GM12878 (cell line): ENCODE measurements around the gene MACF1. TPM values are rescaled to one million over a fixed set of nuclear protein-coding genes. Genes with fewer than 3 reads are reported as not detected.

Experiments
- ASH2L ChIP-seq: fragments of 300-600, 200-600 bp; sonication (generic); IDR thresholded peaks from 2 replicates; pipeline ENCODE4 v1.6.1; 2017; ENCODE audit warnings: low read depth, mild to moderate bottlenecking, borderline replicate concordance
- E2F8 ChIP-seq: fragments of 450-650 bp; IDR thresholded peaks from 2 replicates; pipeline ENCODE4 v1.6.1; 2018; ENCODE audit warnings: mild to moderate bottlenecking, low read depth, moderate library complexity; ENCODE audit not compliant: partially characterized antibody
- FOXM1 ChIP-seq: IDR thresholded peaks from 2 replicates; pipeline ENCODE4 v1.6.1; 2012; ENCODE audit warnings: low read depth, mild to moderate bottlenecking, inconsistent platforms, low read length, moderate library complexity
- HCFC1 ChIP-seq: fragments of 150-350 bp; IDR thresholded peaks from 2 replicates; pipeline ENCODE4 v1.6.1; 2014; ENCODE audit warnings: low read length
- NFIC ChIP-seq: IDR thresholded peaks from 2 replicates; pipeline ENCODE4 v1.6.1; 2012; ENCODE audit warnings: low read depth, mild to moderate bottlenecking, inconsistent platforms, low read length, moderate library complexity
- NFYB ChIP-seq: IDR thresholded peaks from 2 replicates; pipeline ENCODE4 v1.6.1; 2011; ENCODE audit warnings: low read depth, mild to moderate bottlenecking, low read length, improper control_type of control experiment, moderate library complexity; ENCODE audit not compliant: insufficient read depth
- PML ChIP-seq: IDR thresholded peaks from 2 replicates; pipeline ENCODE4 v1.6.1; 2012; ENCODE audit warnings: low read length, inconsistent platforms
- RCOR1 ChIP-seq: conservative IDR thresholded peaks from 2 replicates; pipeline ENCODE4 v1.6.1; 2012; ENCODE audit warnings: low read depth, low read length, improper control_type of control experiment
- TBL1XR1 ChIP-seq: IDR thresholded peaks from 2 replicates; pipeline ENCODE4 v1.6.1; 2012; ENCODE audit warnings: low read depth, low read length, improper control_type of control experiment
- ZNF384 ChIP-seq: IDR thresholded peaks from 2 replicates; pipeline ENCODE4 v1.6.1; 2012; ENCODE audit warnings: low read depth, mild to moderate bottlenecking, low read length, improper control_type of control experiment, borderline replicate concordance
- ZSCAN29 ChIP-seq: fragments of 450-650 bp; IDR thresholded peaks from 2 replicates; pipeline ENCODE4 v1.6.1; 2017; ENCODE audit warnings: mild to moderate bottlenecking, moderate library complexity
- polyA plus RNA-seq, 11 experiments: library from polyadenylated mRNA; depleted of rRNA in 4 of 11; unstranded in 6 of 11; stranded (reverse) in 5 of 11; fragments of >200 nt; fragmentation: Nextera tagmentation in 4 of 11; fragmentation: Illumina TruSeq in 1 of 11; extraction: Ambion mirVana in 4 of 11; extraction: Trizol in 1 of 11; gene quantifications; 1 replicate in 1 of 11; 2 replicates in 10 of 11; pipeline versions ENCODE4 v1.2.1 to v1.2.3, GENCODE V29; 2011 to 2016; ENCODE audit warnings: inconsistent platforms in 2 of 11, missing spikeins in 2 of 11, low read depth in 1 of 11
- total RNA-seq, 4 experiments: library from RNA; depleted of rRNA in 3 of 4; stranded (reverse); fragments of >200 nt in 3 of 4; fragmentation: Illumina TruSeq in 1 of 4; extraction: Trizol in 1 of 4; gene quantifications; 2 replicates each; pipeline versions ENCODE4 v1.2.1 to v1.2.3, GENCODE V29; 2013 to 2021

The MACF1 gene
- total and polyA plus RNA-seq, 10 of the 15 experiments (the other 5 are each of a cell fraction or from before 2014, with no cell fraction given) = 15.5 to 201 (median 76.9) TPM

DNA sequence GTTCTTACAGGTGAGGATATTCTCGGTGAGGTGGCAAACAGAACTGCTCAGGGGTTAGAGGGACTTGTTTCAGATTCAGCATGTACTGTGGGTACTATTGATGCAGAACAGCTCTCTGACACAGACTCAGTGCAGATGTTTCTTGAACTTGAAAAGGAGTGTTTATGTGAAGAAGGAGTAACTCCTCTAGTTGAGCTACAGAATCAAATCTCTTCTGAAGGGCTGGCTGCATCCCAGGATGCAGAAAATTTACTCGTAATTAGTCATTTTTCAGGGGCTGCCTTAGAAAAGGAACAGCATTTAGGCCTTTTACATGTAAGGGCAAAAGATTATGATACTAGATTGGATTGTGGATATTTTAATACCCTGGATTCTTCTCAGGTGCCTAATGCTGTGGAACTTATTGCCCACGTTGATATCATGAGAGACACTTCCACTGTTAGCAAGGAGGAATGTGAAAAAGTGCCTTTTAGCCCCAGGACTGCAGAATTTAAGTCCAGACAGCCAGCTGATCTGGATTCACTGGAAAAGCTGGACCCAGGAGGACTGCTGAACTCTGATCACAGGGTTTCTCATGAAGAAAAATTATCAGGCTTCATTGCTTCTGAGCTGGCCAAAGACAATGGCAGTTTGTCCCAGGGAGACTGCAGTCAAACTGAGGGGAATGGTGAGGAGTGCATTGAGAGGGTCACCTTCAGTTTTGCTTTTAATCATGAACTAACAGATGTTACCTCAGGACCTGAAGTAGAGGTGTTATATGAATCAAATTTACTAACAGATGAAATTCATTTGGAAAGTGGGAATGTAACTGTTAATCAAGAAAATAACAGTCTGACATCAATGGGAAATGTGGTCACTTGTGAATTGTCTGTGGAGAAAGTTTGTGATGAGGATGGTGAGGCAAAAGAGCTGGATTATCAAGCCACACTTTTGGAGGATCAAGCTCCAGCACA lies 207.3 kb downstream of the MACF1 start (continued):
- TF ChIP-seq E2F8 = no peak
- TF ChIP-seq FOXM1 = 0 out of 2 replicates have a peak, but pooled peaks have one; percentile 33
- TF ChIP-seq TBL1XR1 = no peak
- TF ChIP-seq PML = no peak
- TF ChIP-seq ZSCAN29 = no peak
- TF ChIP-seq NFYB = no peak
- no peak for TF ChIP-seq ASH2L
- peak; percentile 81 for TF ChIP-seq NFIC
- no peak for TF ChIP-seq RCOR1
- no peak for TF ChIP-seq ZNF384
- no peak for TF ChIP-seq HCFC1
